HEK293 (cell line): ENCODE results near the gene TRIM7.
A peak's percentile ranks its signal among the peaks of the same experiment; 100 is the strongest.

Source experiments
- BCL11A ChIP-seq: fragments of 450-650 bp; formaldehyde crosslinking; IDR thresholded peaks from 2 replicates; pipeline ENCODE4 v1.5.1; 2016; ENCODE audit warnings: low read depth, missing biosample characterization, missing genetic modification characterization
- HOXC10 ChIP-seq: sonication (generic); formaldehyde crosslinking; IDR thresholded peaks from 2 replicates; pipeline ENCODE4 v1.8.1; 2023; ENCODE audit warnings: mild to moderate bottlenecking, missing genetic modification reagents
- INSM2 ChIP-seq: fragments of 450-650 bp; formaldehyde crosslinking; IDR thresholded peaks from 2 replicates; pipeline ENCODE4 v1.5.1; 2016; ENCODE audit warnings: missing biosample characterization, missing genetic modification characterization
- MZF1 ChIP-seq: fragments of 450-650 bp; formaldehyde crosslinking; IDR thresholded peaks from 2 replicates; pipeline ENCODE4 v1.5.1; 2017; ENCODE audit warnings: missing biosample characterization, missing genetic modification characterization, borderline replicate concordance
- PRDM2 ChIP-seq: fragments of 450-650 bp; formaldehyde crosslinking; IDR thresholded peaks from 2 replicates; pipeline ENCODE4 v1.5.1; 2016; ENCODE audit warnings: missing biosample characterization, missing genetic modification characterization, borderline replicate concordance
- SCRT1 ChIP-seq: fragments of 450-650 bp; formaldehyde crosslinking; IDR thresholded peaks from 2 replicates; pipeline ENCODE4 v1.5.1; 2016; ENCODE audit warnings: missing biosample characterization, missing genetic modification characterization, borderline replicate concordance
- SP2 ChIP-seq: fragments of 450-650 bp; formaldehyde crosslinking; IDR thresholded peaks from 2 replicates; pipeline ENCODE4 v1.5.1; 2016; ENCODE audit warnings: missing biosample characterization, missing genetic modification characterization
- SP7 ChIP-seq: fragments of 450-650 bp; formaldehyde crosslinking; IDR thresholded peaks from 2 replicates; pipeline ENCODE4 v1.5.1; 2016; ENCODE audit warnings: missing biosample characterization, missing genetic modification characterization
- TRIM28 ChIP-seq: IDR thresholded peaks from 2 replicates; pipeline ENCODE4 v1.6.1; 2011; ENCODE audit warnings: low read length, control low read depth, borderline replicate concordance
- YY1 ChIP-seq: fragments of 450-650 bp; formaldehyde crosslinking; IDR thresholded peaks from 2 replicates; pipeline ENCODE4 v1.5.1; 2018; ENCODE audit warnings: missing biosample characterization, missing genetic modification characterization
- ZBTB49 ChIP-seq: fragments of 450-650 bp; formaldehyde crosslinking; IDR thresholded peaks from 2 replicates; pipeline ENCODE4 v1.5.1; 2016; ENCODE audit warnings: missing biosample characterization, missing genetic modification characterization, low read depth
- ZBTB7A ChIP-seq: fragments of 450-650 bp; formaldehyde crosslinking; IDR thresholded peaks from 2 replicates; pipeline ENCODE4 v1.5.1; 2016; ENCODE audit warnings: low read depth, missing biosample characterization, missing genetic modification characterization
- ZFP69B ChIP-seq: fragments of 450-650 bp; formaldehyde crosslinking; IDR thresholded peaks from 2 replicates; pipeline ENCODE4 v1.5.1; 2016; ENCODE audit warnings: missing biosample characterization, missing genetic modification characterization
- ZNF175 ChIP-seq: fragments of 450-650 bp; formaldehyde crosslinking; IDR thresholded peaks from 2 replicates; pipeline ENCODE4 v1.5.1; 2016; ENCODE audit warnings: missing biosample characterization, missing genetic modification characterization
- ZNF184 ChIP-seq: fragments of 450-650 bp; IDR thresholded peaks from 2 replicates; pipeline ENCODE4 v1.5.1; 2018; ENCODE audit warnings: missing biosample characterization, mild to moderate bottlenecking, missing genetic modification characterization
- ZNF26 ChIP-seq: fragments of 450-650 bp; formaldehyde crosslinking; IDR thresholded peaks from 2 replicates; pipeline ENCODE4 v1.5.1; 2016; ENCODE audit warnings: missing biosample characterization, missing genetic modification characterization
- ZNF302 ChIP-seq: fragments of 450-650 bp; formaldehyde crosslinking; IDR thresholded peaks from 2 replicates; pipeline ENCODE4 v1.5.1; 2016; ENCODE audit warnings: missing biosample characterization, missing genetic modification characterization, low read depth
- ZNF529 ChIP-seq: fragments of 450-650 bp; formaldehyde crosslinking; IDR thresholded peaks from 2 replicates; pipeline ENCODE4 v1.5.1; 2017; ENCODE audit warnings: missing genetic modification characterization, missing biosample characterization; ENCODE audit not compliant: insufficient replicate concordance
- ZNF626 ChIP-seq: fragments of 450-650 bp; sonication (Bioruptor Pico); formaldehyde crosslinking; IDR thresholded peaks from 2 replicates; pipeline ENCODE4 v1.5.1; 2018; ENCODE audit warnings: missing biosample characterization, missing genetic modification characterization, inconsistent platforms
- ZNF629 ChIP-seq: fragments of 450-650 bp; formaldehyde crosslinking; IDR thresholded peaks from 2 replicates; pipeline ENCODE4 v1.5.1; 2017; ENCODE audit warnings: missing biosample characterization, missing genetic modification characterization
- ZNF660 ChIP-seq: fragments of 450-650 bp; IDR thresholded peaks from 2 replicates; pipeline ENCODE4 v1.5.1; 2018; ENCODE audit warnings: missing biosample characterization, mild to moderate bottlenecking, missing genetic modification characterization
- ZNF664 ChIP-seq: fragments of 450-650 bp; formaldehyde crosslinking; IDR thresholded peaks from 2 replicates; pipeline ENCODE4 v1.5.1; 2016; ENCODE audit warnings: missing biosample characterization, missing genetic modification characterization
- ZNF677 ChIP-seq: fragments of 450-650 bp; IDR thresholded peaks from 2 replicates; pipeline ENCODE4 v1.5.0; 2018; ENCODE audit warnings: missing biosample characterization, mild to moderate bottlenecking, missing genetic modification characterization, moderate library complexity
- ZNF76 ChIP-seq: fragments of 450-650 bp; formaldehyde crosslinking; IDR thresholded peaks from 2 replicates; pipeline ENCODE4; 2016; ENCODE audit warnings: low read depth, missing biosample characterization, missing genetic modification characterization, borderline replicate concordance
- ZSCAN16 ChIP-seq: fragments of 450-650 bp; formaldehyde crosslinking; IDR thresholded peaks from 2 replicates; pipeline ENCODE4 v1.5.1; 2016; ENCODE audit warnings: missing biosample characterization, missing genetic modification characterization
- ZSCAN5A ChIP-seq: fragments of 450-650 bp; formaldehyde crosslinking; IDR thresholded peaks from 2 replicates; pipeline ENCODE4 v1.5.1; 2016; ENCODE audit warnings: missing biosample characterization, missing genetic modification characterization

Gene TRIM7

GRCh38 chr5:181221792-181222629 is 17.0 kb upstream of the TRIM7 start (continued):
- TF ChIP-seq ZBTB49 (tag by site-specific recombination): no peak
- TF ChIP-seq ZSCAN16: 0 out of 2 replicates have a peak, but pooled peaks have one; percentile 27
- peak; percentile 70 for TF ChIP-seq SP2 (tag by site-specific recombination)
- peak; percentile 20; the same call in 1 of the 2 replicates for TF ChIP-seq PRDM2 (tag by site-specific recombination)
- TF ChIP-seq ZNF76 (tag by site-specific recombination): peak; percentile 74
- no peak; the same call in 1 of the 2 replicates for TF ChIP-seq ZNF626 (tag by site-specific recombination)
- TF ChIP-seq INSM2 (tag by site-specific recombination): peak; percentile 64
- peak; percentile 83 for TF ChIP-seq ZNF629 (tag by site-specific recombination)
- TF ChIP-seq TRIM28: peak; percentile 95
- no peak for TF ChIP-seq HOXC10 (CRISPR knock-in tag)
- no peak for TF ChIP-seq ZNF529 (tag by site-specific recombination)
- TF ChIP-seq ZSCAN5A (tag by site-specific recombination): peak; percentile 40; the same call in 1 of the 2 replicates
- peak; percentile 84 for TF ChIP-seq ZNF660 (tag by site-specific recombination)
- TF ChIP-seq ZNF26 (tag by site-specific recombination): no peak
- TF ChIP-seq ZNF302 (tag by site-specific recombination): no peak
- TF ChIP-seq ZBTB7A (tag by site-specific recombination): peak; percentile 80
- peak; percentile 83 for TF ChIP-seq YY1
- TF ChIP-seq ZNF184 (tag by site-specific recombination): peak; percentile 73
- peak; percentile 77; the same call in 1 of the 2 replicates for TF ChIP-seq MZF1 (tag by site-specific recombination)
- peak; percentile 64; the same call in 1 of the 2 replicates for TF ChIP-seq SCRT1
- TF ChIP-seq ZNF175 (tag by site-specific recombination): no peak
- peak; percentile 91 for TF ChIP-seq BCL11A (tag by site-specific recombination)
- peak; percentile 46; the same call in 1 of the 2 replicates for TF ChIP-seq ZNF677 (tag by site-specific recombination)
- TF ChIP-seq ZNF664 (tag by site-specific recombination): peak; percentile 33; the same call in 1 of the 2 replicates
- TF ChIP-seq SP7 (tag by site-specific recombination): peak; percentile 86
- peak; percentile 46 for TF ChIP-seq ZFP69B (tag by site-specific recombination)
